SJCRH30 (cell line): ENCODE data around the gene USP49. TPM values are rescaled to one million over a fixed set of nuclear protein-coding genes. Genes with fewer than 3 reads are reported as not detected.

Experiments
- DNase-seq, 2 experiments: peaks; one replicate each; pipeline ENCODE4 v3.0.0-alpha.2; 2015 to 2020
- H3K27ac ChIP-seq: fragments of 250-450 bp; sonication (Bioruptor Pico); 2 replicates; pipeline ENCODE4 v1.5.1; 2020; ENCODE audit warnings: mild to moderate bottlenecking, moderate library complexity
- H3K27me3 ChIP-seq: fragments of 250-450 bp; sonication (Bioruptor Pico); 2 replicates; pipeline ENCODE4 v1.5.1; 2020; ENCODE audit warnings: mild to moderate bottlenecking, moderate library complexity
- H3K36me3 ChIP-seq: fragments of 250-450 bp; sonication (Bioruptor Pico); 2 replicates; pipeline ENCODE4 v1.5.1; 2020; ENCODE audit warnings: mild to moderate bottlenecking, moderate library complexity
- H3K4me1 ChIP-seq: fragments of 250-450 bp; sonication (Bioruptor Pico); 2 replicates; pipeline ENCODE4 v1.5.1; 2020; ENCODE audit warnings: mild to moderate bottlenecking, moderate library complexity
- H3K4me3 ChIP-seq: fragments of 250-450 bp; sonication (Bioruptor Pico); 2 replicates; pipeline ENCODE4 v1.5.1; 2020; ENCODE audit warnings: mild to moderate bottlenecking, moderate library complexity
- H3K9me3 ChIP-seq: fragments of 250-450 bp; sonication (Bioruptor Pico); replicated peaks from 2 replicates; pipeline ENCODE4 v1.5.1; 2020; ENCODE audit warnings: mild to moderate bottlenecking, moderate library complexity
- total RNA-seq: library from RNA; depleted of rRNA; stranded (reverse); fragments of >200 nt; shearing (Covaris generic); gene quantifications from 2 replicates; pipeline ENCODE4 v1.2.3, GENCODE V29; 2014

The USP49 gene
- total RNA-seq, 1 experiment from 2014 or later = 7.3 TPM

DNA sequence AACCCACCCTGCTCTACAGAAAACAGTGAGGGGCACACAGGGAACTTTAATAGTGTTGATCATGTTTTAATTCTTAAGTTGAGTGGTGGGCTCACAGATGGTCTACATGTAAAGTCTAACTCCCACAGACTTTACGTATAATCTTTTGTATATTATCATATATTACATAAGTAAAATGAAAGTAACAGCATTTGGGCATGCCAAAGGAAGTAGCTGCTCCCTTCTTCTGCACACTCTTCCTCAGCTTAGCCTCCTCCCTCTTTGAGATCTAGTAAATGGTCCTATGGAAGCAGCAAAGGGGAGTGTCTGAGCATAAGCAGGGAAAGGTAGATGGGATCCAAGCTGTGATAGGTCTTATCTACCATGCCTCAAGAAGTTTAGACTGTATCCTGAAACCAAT lies 14.6 kb upstream of the USP49 start:
- no peaks in the 10 kb centered on the region for H3K4me1 ChIP-seq
- DNase-seq = no peak

DNA sequence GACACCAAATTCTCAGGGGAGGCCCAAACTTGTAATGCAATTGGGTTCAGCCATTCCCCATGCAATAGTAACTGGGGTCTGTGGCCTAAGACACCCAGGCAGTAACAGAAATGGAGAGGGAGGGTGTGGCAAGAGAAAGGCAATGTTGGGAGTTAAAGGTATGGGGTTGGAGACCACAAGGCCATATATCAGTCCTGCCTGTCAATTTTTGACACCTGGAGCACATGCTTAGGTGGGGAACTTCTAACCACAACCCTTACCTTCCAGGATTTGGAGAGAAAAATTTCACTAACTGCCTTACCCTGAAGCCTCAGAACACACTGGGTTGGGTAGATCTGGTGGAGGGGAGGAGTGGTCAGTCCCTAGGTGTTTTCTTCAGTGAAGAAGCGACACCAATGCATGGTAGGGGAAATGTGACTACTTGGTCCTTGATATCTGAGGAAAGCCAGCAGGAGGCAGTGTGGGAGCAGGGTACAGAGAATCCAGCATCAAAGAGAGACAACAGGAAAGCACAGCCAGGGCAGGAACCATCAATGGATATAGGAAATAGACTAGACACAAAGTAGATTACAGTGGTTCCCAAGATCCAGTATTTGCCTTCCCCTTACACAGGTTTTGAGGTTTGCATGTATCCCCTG lies 6.8 kb upstream of the USP49 start:
- Histone ChIP-seq H3K9me3 (no peaks in the 10 kb centered on the region), H3K27me3 (no peaks in the 10 kb centered on the region), H3K36me3 (peaks cover 4% of the 10 kb centered on the region; the same call in 1 of the 2 replicates), H3K27ac (no peak overlapping the region), H3K4me1 (no peaks in the 10 kb centered on the region), H3K4me3 (no peak overlapping the region)
- peak; percentile 30 to 57 for DNase-seq

More for the DNA sequence above, 14.6 kb upstream of the USP49 start:
- Histone ChIP-seq H3K27ac (no peak overlapping the region), H3K9me3 (no peaks in the 10 kb centered on the region), H3K36me3 (peaks cover 23% of the 10 kb centered on the region), H3K4me3 (no peak overlapping the region), H3K27me3 (no peaks in the 10 kb centered on the region)

- no peaks in the 10 kb centered on the region for H3K4me1 ChIP-seq
- no peak overlapping the region for H3K27ac ChIP-seq
- no peak for DNase-seq
- H3K9me3 ChIP-seq = no peaks in the 10 kb centered on the region
- H3K27me3 ChIP-seq = no peaks in the 10 kb centered on the region
- no peak overlapping the region for H3K4me3 ChIP-seq
- H3K36me3 ChIP-seq = peaks cover 4% of the 10 kb centered on the region; the same call in 1 of the 2 replicates
Observed at GRCh38 chr6:41900861-41901260, 5.7 kb upstream of the USP49 start.

DNA sequence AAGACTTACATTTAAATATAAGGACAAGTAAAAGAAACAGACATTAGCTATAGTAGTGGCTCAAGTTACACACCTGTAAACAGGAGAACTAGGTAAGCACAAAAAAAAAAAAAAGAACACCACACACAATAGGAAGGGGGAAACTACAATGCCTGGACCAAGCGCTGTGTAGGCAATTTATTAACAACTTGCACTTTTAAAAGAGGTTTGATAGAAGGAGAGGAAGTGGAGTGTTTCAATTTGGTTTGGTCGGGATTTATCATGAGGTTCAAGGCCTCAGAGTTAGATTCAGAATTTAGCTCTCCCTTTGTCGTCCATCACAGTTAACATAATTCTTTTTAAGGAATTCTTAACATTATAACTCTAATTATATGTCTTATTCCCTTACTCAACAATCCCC lies 1.1 kb upstream of the USP49 start:
- H3K4me3 ChIP-seq = peak overlapping the region; percentile 78

GRCh38 chr6:41894366-41895299 lies 542 bp downstream of the USP49 start:
- H3K27me3 ChIP-seq = no peaks in the 10 kb centered on the region
- H3K4me1 ChIP-seq = peaks cover 4% of the 10 kb centered on the region; the same call in 1 of the 2 replicates
- peak overlapping the region; percentile 78 for H3K4me3 ChIP-seq
- no peak for DNase-seq
- H3K36me3 ChIP-seq = no peaks in the 10 kb centered on the region
- H3K9me3 ChIP-seq = no peaks in the 10 kb centered on the region
- peak overlapping the region; percentile 41; the same call in 1 of the 2 replicates for H3K27ac ChIP-seq

More for the DNA sequence above, 1.1 kb upstream of the USP49 start:
- Histone ChIP-seq H3K27ac (peak overlapping the region; percentile 68; the same call in 1 of the 2 replicates), H3K4me1 (peaks cover 4% of the 10 kb centered on the region; the same call in 1 of the 2 replicates), H3K9me3 (no peaks in the 10 kb centered on the region), H3K36me3 (no peaks in the 10 kb centered on the region), H3K27me3 (no peaks in the 10 kb centered on the region)
- no peak for DNase-seq

GRCh38 chr6:41892921-41893564 lies 2.1 kb downstream of the USP49 start:
- DNase-seq = no peak
- no peaks in the 10 kb centered on the region for H3K36me3 ChIP-seq
- no peaks in the 10 kb centered on the region for H3K27me3 ChIP-seq

GRCh38 chr6:41887331-41887751 lies 7.8 kb downstream of the USP49 start:
- DNase-seq = peak; percentile 23 to 38
- H3K27me3 ChIP-seq = no peaks in the 10 kb centered on the region
- H3K9me3 ChIP-seq = no peaks in the 10 kb centered on the region
- H3K4me3 ChIP-seq = no peak overlapping the region
- H3K36me3 ChIP-seq = 0 out of 2 replicates have a peak, but pooled peaks cover 2% of the 10 kb centered on the region
- no peak overlapping the region for H3K27ac ChIP-seq
- peaks cover 10% of the 10 kb centered on the region for H3K4me1 ChIP-seq

More at GRCh38 chr6:41892921-41893564, 2.1 kb downstream of the USP49 start:
- Histone ChIP-seq H3K4me3 (no peak overlapping the region), H3K4me1 (peaks cover 4% of the 10 kb centered on the region; the same call in 1 of the 2 replicates), H3K9me3 (no peaks in the 10 kb centered on the region), H3K27ac (no peak overlapping the region)

GRCh38 chr6:41885930-41886329 lies 9.2 kb downstream of the USP49 start:
- Histone ChIP-seq H3K4me1 (peaks cover 10% of the 10 kb centered on the region), H3K27ac (no peak overlapping the region), H3K27me3 (no peaks in the 10 kb centered on the region), H3K36me3 (0 out of 2 replicates have a peak, but pooled peaks cover 2% of the 10 kb centered on the region), H3K9me3 (no peaks in the 10 kb centered on the region), H3K4me3 (no peak overlapping the region)
- no peak for DNase-seq

- peaks cover 10% of the 10 kb centered on the region for H3K4me1 ChIP-seq
- DNase-seq = no peak
- H3K27me3 ChIP-seq = no peaks in the 10 kb centered on the region
- 0 out of 2 replicates have a peak, but pooled peaks cover 2% of the 10 kb centered on the region for H3K36me3 ChIP-seq
- H3K4me3 ChIP-seq = no peak overlapping the region
- H3K27ac ChIP-seq = no peak overlapping the region
- H3K9me3 ChIP-seq = no peaks in the 10 kb centered on the region
Observed at GRCh38 chr6:41884957-41885356, 10.2 kb downstream of the USP49 start.

- Histone ChIP-seq H3K9me3 (no peaks in the 10 kb centered on the region), H3K4me3 (no peak overlapping the region), H3K4me1 (peaks cover 6% of the 10 kb centered on the region; the same call in 1 of the 2 replicates), H3K36me3 (0 out of 2 replicates have a peak, but pooled peaks cover 2% of the 10 kb centered on the region), H3K27me3 (no peaks in the 10 kb centered on the region), H3K27ac (no peak overlapping the region)
- no peak for DNase-seq
Observed at GRCh38 chr6:41881506-41881905, 13.7 kb downstream of the USP49 start.

GRCh38 chr6:41878961-41879405 lies 16.2 kb downstream of the USP49 start:
- H3K9me3 ChIP-seq = no peaks in the 10 kb centered on the region
- DNase-seq = no peak
- no peak overlapping the region for H3K4me3 ChIP-seq
- H3K4me1 ChIP-seq = peaks cover 6% of the 10 kb centered on the region; the same call in 1 of the 2 replicates
- no peak overlapping the region for H3K27ac ChIP-seq
- H3K27me3 ChIP-seq = no peaks in the 10 kb centered on the region
- 0 out of 2 replicates have a peak, but pooled peaks cover 2% of the 10 kb centered on the region for H3K36me3 ChIP-seq

- no peak overlapping the region for H3K4me3 ChIP-seq
- DNase-seq = no peak
- H3K27ac ChIP-seq = no peak overlapping the region
- H3K9me3 ChIP-seq = no peaks in the 10 kb centered on the region
- peaks cover 6% of the 10 kb centered on the region; the same call in 1 of the 2 replicates for H3K4me1 ChIP-seq
- no peaks in the 10 kb centered on the region for H3K36me3 ChIP-seq
- H3K27me3 ChIP-seq = no peaks in the 10 kb centered on the region
Observed at GRCh38 chr6:41878246-41878645, 16.9 kb downstream of the USP49 start.

GRCh38 chr6:41877051-41877680 lies 18.0 kb downstream of the USP49 start:
- Histone ChIP-seq H3K27ac (no peak overlapping the region), H3K4me1 (peaks cover 6% of the 10 kb centered on the region; the same call in 1 of the 2 replicates), H3K9me3 (no peaks in the 10 kb centered on the region), H3K4me3 (no peak overlapping the region), H3K27me3 (no peaks in the 10 kb centered on the region), H3K36me3 (no peaks in the 10 kb centered on the region)
- DNase-seq = no peak

DNA sequence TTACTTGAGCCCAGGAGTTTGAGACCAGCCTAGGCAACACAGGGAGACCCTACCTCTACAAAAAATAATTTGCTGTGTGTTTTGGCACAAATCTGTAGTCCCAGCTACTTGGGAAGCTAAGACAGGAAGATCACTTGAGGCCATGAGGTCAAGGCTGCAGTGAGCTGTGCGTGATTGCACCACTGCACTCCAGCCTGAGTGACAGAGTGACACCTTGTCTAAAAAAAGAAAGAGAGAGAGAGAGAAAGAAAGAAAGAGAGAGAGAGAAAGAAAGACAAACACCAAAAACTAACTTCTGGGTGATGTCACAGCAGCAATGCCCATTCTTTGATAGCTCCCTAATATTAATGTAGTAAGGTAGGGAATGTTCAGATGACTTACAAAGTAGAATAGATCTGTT lies 20.4 kb downstream of the USP49 start:
- no peak overlapping the region for H3K27ac ChIP-seq
- 0 out of 2 replicates have a peak, but pooled peaks cover 3% of the 10 kb centered on the region for H3K36me3 ChIP-seq
- no peak overlapping the region for H3K4me3 ChIP-seq
- no peaks in the 10 kb centered on the region for H3K27me3 ChIP-seq
- H3K9me3 ChIP-seq = no peaks in the 10 kb centered on the region
- H3K4me1 ChIP-seq = peaks cover 6% of the 10 kb centered on the region; the same call in 1 of the 2 replicates
- DNase-seq = no peak
